Heart right ventricle (tissue), 16 donors: ENCODE measurements around the gene IP6K1. TPM values are rescaled to one million over a fixed set of nuclear protein-coding genes. Genes with fewer than 3 reads are reported as not detected.
A peak's percentile ranks its signal among the peaks of the same experiment; 100 is the strongest.

ENCODE experiments used
- ATAC-seq, 8 donors: fragments of 200-7000 bp; cut with Tn5 transposase; one replicate each; pipeline ENCODE4 v1.9.1; 2020; ENCODE audit warnings: mild to moderate bottlenecking in 8 of 8, moderate library complexity in 8 of 8, moderate number of reproducible peaks in 1 of 8
- DNase-seq, 2 donors: peaks; one replicate each; pipeline ENCODE4 v3.0.0-alpha.2; 2020
- H3K27ac ChIP-seq, 10 donors: fragments of 200-600 bp; sonication (generic) in 2 of 10; one replicate each; pipeline versions ENCODE4 v1.5.0 to v1.8.0; 2020 to 2022; ENCODE audit warnings: mild to moderate bottlenecking in 3 of 10
- H3K27me3 ChIP-seq, 7 donors: fragments of 200-600 bp; one replicate each; pipeline ENCODE4 v1.8.0; 2021 to 2022; ENCODE audit warnings: mild to moderate bottlenecking in 2 of 7
- H3K36me3 ChIP-seq, 9 donors: fragments of 200-600 bp; sonication (generic) in 1 of 9; one replicate each; pipeline versions ENCODE4 v1.5.0 to v1.8.0; 2020 to 2022; ENCODE audit warnings: mild to moderate bottlenecking in 2 of 9
- H3K4me1 ChIP-seq, 9 donors: fragments of 200-600 bp; sonication (generic) in 1 of 9; one replicate each; pipeline versions ENCODE4 v1.5.0 to v1.8.0; 2020 to 2022; ENCODE audit warnings: mild to moderate bottlenecking in 4 of 9
- H3K4me3 ChIP-seq, 10 donors: fragments of 200-600 bp; sonication (generic) in 2 of 10; one replicate each; pipeline versions ENCODE4 v1.5.0 to v1.8.0; 2020 to 2022; ENCODE audit warnings: mild to moderate bottlenecking in 7 of 10, moderate library complexity in 2 of 10
- H3K9me3 ChIP-seq, 11 donors: fragments of 200-600 bp in 10 of 11; sonication (generic) in 2 of 11; one replicate each; pipeline versions ENCODE4 v1.5.0 to v1.8.0; 2013 to 2022; ENCODE audit warnings: mild to moderate bottlenecking in 2 of 11, control low read depth in 1 of 11, moderate library complexity in 1 of 11
- WGBS, 2 donors: extraction: QIAGEN DNeasy Blood & Tissue Kit; methylation state at CpG; one replicate each; pipeline ENCODE4 v1.1.7; 2013; ENCODE audit warnings: inconsistent platforms in 1 of 2; 5-methylcytosine and 5-hydroxymethylcytosine counted together
- intact Hi-C, 10 donors: fragments of 100-400 bp; cut with DNase I; formaldehyde crosslinking; loops; one replicate each; pipeline versions ENCODE4 v1.11.1 to v1.14.2; 2022
- polyA plus RNA-seq, 2 donors: library from polyadenylated mRNA; stranded (reverse); fragments of 200-250 nt; gene quantifications; one replicate each; pipeline ENCODE4 v1.2.3, GENCODE V29; 2013
- total RNA-seq, 10 donors: library from RNA; stranded (reverse); fragmentation: NEBNext Ultra II Directional in 3 of 10; extraction: Animal tissue kit (Norgen Biotek cat#: 25700) in 3 of 10; gene quantifications; one replicate each; pipeline versions ENCODE4 v1.2.1 to v1.2.4, GENCODE V29; 2021 to 2023
- TF ChIP-seq, protein P1 (sequence below), 9 donors: fragments of 200-600 bp; sonication (generic) in 2 of 9; IDR thresholded peaks; one replicate each; pipeline versions ENCODE4 v1.5.0 to v1.8.0; 2021 to 2022; ENCODE audit warnings: antibody characterized with exemption in 9 of 9, mild to moderate bottlenecking in 5 of 9, moderate library complexity in 1 of 9
- donor health status: Arrhythmogenic right ventricular cardiomyopathy.
- donor health status: ischemic (EF 13 %, LVEDD 7.1; RV severe dilation, severe dysfunction).
- donor health status: healthy with polysubstance abuse.
- donor health status: DM: no; HTN: yes; CAD: no.
- donor health status: DM: no; HTN: no; CAD: no.
- donor health status: ischemic (EF 25% LVEDD 6.9; RV normal size, moderate dysfunction).
- donor health status: ischemic (EF 25% LVEDD 5.7; RV mildly dilated, moderate dysfunction).
- donor health status: healthy.
- donor health status: DM: yes; HTN: yes; CAD: no.
- donor health status: Ischemic cardiomyopathy.
- donor health status: ischemic (EF 35%, LVEDD 5.7; RV mildly dilated, moderate dysfunction).
- donor health status: nonischemic (EF 11% LVEDD 7.7; RV severe dilation, severe dysfunction).
- donor health status: DM: yes; HTN: yes; CAD: no.
- donor health status: PGD.
- donor health status: ischemic (EF 29% LVEDD 5.4; RV normal size, mild dysfunction).
- donor health status: nonischemic (EF 23%, LVEDD 6.1; RV moderate dilation, normal function).

The IP6K1 gene
- total and polyA plus RNA-seq, 12 donors, result 9.0 to 24.4 (median 16.5) TPM

- no peaks in the 10 kb centered on the region for H3K9me3 ChIP-seq
- peaks cover 0 to 4% (median 0%) of the 10 kb centered on the region in 9 donors for H3K4me1 ChIP-seq
- ATAC-seq (no peak), DNase-seq (no peak)
- H3K36me3 ChIP-seq, result peaks cover 0 to 51% (median 0%) of the 10 kb centered on the region in 9 donors
- H3K4me3 ChIP-seq, result no peak overlapping the region
- H3K27me3 ChIP-seq, result no peaks in the 10 kb centered on the region
- H3K27ac ChIP-seq, result no peak overlapping the region
- intact Hi-C loops, result no loop called here
- WGBS, 2 donors, result 83 to 87% methylated on average over 3 of the region's 3 CpGs
- TF ChIP-seq, protein P1, sequence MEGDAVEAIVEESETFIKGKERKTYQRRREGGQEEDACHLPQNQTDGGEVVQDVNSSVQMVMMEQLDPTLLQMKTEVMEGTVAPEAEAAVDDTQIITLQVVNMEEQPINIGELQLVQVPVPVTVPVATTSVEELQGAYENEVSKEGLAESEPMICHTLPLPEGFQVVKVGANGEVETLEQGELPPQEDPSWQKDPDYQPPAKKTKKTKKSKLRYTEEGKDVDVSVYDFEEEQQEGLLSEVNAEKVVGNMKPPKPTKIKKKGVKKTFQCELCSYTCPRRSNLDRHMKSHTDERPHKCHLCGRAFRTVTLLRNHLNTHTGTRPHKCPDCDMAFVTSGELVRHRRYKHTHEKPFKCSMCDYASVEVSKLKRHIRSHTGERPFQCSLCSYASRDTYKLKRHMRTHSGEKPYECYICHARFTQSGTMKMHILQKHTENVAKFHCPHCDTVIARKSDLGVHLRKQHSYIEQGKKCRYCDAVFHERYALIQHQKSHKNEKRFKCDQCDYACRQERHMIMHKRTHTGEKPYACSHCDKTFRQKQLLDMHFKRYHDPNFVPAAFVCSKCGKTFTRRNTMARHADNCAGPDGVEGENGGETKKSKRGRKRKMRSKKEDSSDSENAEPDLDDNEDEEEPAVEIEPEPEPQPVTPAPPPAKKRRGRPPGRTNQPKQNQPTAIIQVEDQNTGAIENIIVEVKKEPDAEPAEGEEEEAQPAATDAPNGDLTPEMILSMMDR (IDR thresholded peaks at IDR 0.05), result no peak
These were observed 16.9 kb downstream of the IP6K1 start for GRCh38 chr3:49769286-49769915.

GRCh38 chr3:49763981-49764380 lies 22.4 kb downstream of the IP6K1 start:
- H3K27ac ChIP-seq, result no peak overlapping the region
- ATAC-seq, result no peak
- H3K36me3 ChIP-seq, result peaks cover 0 to 64% (median 0%) of the 10 kb centered on the region in 9 donors
- 96 to 98% methylated on average over 4 of the region's 4 CpGs for WGBS, 2 donors
- peaks cover 0 to 15% (median 0%) of the 10 kb centered on the region in 9 donors for H3K4me1 ChIP-seq
- intact Hi-C loops, result no loop called here
- DNase-seq, result no peak
- H3K9me3 ChIP-seq, result no peaks in the 10 kb centered on the region
- H3K27me3 ChIP-seq, result no peaks in the 10 kb centered on the region
- no peak overlapping the region for H3K4me3 ChIP-seq
- TF ChIP-seq, protein P1 (IDR thresholded peaks at IDR 0.05), result no peak

DNA sequence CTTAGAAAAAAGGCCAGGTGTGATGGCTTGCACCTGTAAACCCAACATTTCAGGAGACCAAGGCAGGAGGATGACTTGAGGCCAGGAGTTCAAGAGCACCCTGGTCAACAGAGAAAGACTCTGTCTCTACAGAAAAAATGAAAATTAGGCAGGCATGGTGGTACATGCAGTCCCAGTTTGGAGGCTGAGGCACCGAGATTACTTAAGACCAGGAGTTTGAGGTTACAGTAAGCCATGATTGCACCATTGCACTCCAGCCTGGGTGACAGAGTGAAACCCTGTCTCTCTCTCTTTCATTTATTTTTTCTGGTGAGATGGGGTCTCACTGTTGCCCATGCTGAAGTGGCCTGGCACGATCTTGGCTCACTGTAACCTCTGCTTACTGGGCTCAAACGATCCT lies 24.7 kb downstream of the IP6K1 start:
- 90 to 95% methylated on average over 3 of the region's 3 CpGs for WGBS, 2 donors
- Histone ChIP-seq H3K27ac (no peak overlapping the region), H3K9me3 (no peaks in the 10 kb centered on the region), H3K4me3 (no peak overlapping the region), H3K36me3 (peaks cover 0 to 54% (median 0%) of the 10 kb centered on the region in 9 donors), H3K27me3 (no peaks in the 10 kb centered on the region), H3K4me1 (peaks cover 0 to 15% (median 0%) of the 10 kb centered on the region in 9 donors)
- TF ChIP-seq, protein P1 (IDR thresholded peaks at IDR 0.05), result no peak
- no peak for DNase-seq
- intact Hi-C loops, result no loop called here
- no peak for ATAC-seq

DNA sequence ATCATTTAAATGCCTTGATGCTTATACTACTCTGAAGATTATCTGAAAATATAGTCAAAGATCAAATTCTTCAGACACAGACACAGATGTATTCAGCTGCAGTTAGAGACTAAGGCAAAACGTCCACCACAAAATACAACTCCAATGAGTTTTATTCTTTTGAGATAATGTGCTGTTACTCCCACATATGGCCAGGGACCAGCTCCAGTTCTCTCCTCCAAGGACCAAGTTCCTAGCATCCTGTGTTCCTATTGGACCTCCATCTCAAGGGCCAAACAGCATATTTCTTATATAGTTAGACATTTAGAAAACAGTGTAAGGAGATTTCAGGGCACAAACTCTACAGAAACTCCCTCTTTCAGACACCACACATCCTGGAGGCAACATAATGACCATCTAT lies 27.1 kb downstream of the IP6K1 start:
- H3K36me3 ChIP-seq, result peaks cover 0 to 33% (median 0%) of the 10 kb centered on the region in 9 donors
- ATAC-seq (peak in 1 of 8 donors; percentile 14), DNase-seq (no peak)
- TF ChIP-seq, protein P1 (IDR thresholded peaks at IDR 0.05), result no peak
- intact Hi-C loops, result no loop called here
- 21 to 36% methylated on average over 1 of the region's 1 CpG for WGBS, 2 donors
- no peaks in the 10 kb centered on the region for H3K9me3 ChIP-seq
- no peak overlapping the region for H3K27ac ChIP-seq
- H3K27me3 ChIP-seq, result no peaks in the 10 kb centered on the region
- H3K4me3 ChIP-seq, result no peak overlapping the region
- peaks cover 0 to 27% (median 0%) of the 10 kb centered on the region in 9 donors for H3K4me1 ChIP-seq
